Right ventricle myocardium inferior (tissue), 1 donor: Measurements from ENCODE around the gene SLC12A7. TPM values are rescaled to one million over a fixed set of nuclear protein-coding genes. Genes with fewer than 3 reads are reported as not detected.
"Not testable (repeated sequence)": the region's sequence is repeated elsewhere in the genome, so short reads cannot be mapped to it uniquely, and the experiment has no call there.

Experiments used
- ATAC-seq: fragments of 200-7000 bp; cut with Tn5 transposase; one replicate; pipeline ENCODE4 v1.9.1; 2020; ENCODE audit warnings: mild to moderate bottlenecking, moderate library complexity
- DNase-seq: peaks from one replicate; pipeline ENCODE4 v3.0.0; 2021; ENCODE audit errors: missing footprints
- intact Hi-C: fragments of 100-400 bp; cut with DNase I; formaldehyde crosslinking; loops from one replicate; pipeline ENCODE4 v1.11.0; 2022
- total RNA-seq: library from RNA; stranded (reverse); fragmentation: NEBNext Ultra II Directional; extraction: Animal tissue kit (Norgen Biotek cat#: 25700); gene quantifications from one replicate; pipeline ENCODE4 v1.2.1, GENCODE V29; 2021
- donor health status: DM: no; HTN: yes; CAD: no; lungs with severe emphysema.

SLC12A7 gene
- total RNA-seq, 1 donor from 2014 or later, result 179 TPM

DNA sequence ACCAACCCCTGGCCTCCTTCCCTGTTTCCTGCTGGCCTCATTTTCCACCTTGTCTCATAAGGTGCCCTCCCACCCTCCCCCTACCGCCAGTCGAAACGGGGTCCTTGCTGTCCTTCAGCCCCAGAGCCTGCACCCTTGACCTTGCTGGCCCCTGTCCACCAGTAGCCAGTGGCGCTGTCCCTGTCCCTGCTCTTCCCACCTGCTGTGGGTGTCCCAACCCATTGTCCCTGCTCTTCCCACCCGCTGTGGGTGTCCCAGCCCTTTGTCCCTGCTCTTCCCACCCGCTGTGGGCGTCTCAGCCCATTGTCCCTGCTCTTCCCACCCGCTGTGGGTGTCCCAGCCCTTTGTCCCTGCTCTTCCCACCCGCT, 89.9 kb downstream of the SLC12A7 start:
- DNase-seq, ATAC-seq, intact Hi-C loops: not testable (repeated sequence)

DNA sequence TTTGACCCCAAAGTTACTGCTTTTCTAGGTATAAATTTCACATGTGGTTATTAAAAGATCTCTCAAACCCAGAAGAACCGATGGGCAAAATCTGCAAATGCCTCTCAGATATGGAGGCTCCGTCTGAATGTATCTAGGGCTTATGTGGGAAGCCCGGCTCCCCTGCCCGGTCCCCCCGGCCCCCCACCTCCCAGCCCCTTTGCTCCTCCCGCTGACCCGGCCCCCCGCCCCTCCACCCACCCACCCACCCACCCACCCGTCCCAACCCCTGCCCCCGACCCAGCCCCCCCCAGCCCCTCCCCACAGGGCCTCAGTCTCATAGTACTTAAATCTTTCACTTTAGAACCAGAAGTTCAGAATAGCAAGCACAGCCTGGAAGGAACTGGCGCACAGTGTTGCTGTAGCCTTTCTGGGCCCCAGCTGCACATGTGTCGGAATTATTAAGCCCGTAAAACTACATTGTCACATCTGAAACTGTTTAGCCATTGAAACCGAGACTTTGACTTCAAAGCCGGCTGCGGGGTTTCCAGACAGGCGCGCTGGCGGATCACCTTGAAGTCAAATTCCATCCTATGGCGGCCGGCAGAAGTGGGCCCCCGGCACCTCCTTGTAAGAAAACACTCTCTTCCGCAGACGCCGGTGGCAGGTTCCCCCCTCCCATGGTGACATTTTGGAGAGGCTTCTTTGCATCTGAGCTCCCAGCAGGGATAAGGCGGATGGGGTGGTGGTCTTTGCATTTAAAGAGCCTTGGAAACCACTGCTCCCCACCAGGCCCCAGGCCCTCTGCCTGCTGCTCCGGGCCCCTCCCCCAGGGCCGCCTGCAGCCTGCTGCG, 90.5 kb downstream of the SLC12A7 start:
- intact Hi-C loops, result no loop called here
- ATAC-seq (no peak), DNase-seq (peak; percentile 26)

DNA sequence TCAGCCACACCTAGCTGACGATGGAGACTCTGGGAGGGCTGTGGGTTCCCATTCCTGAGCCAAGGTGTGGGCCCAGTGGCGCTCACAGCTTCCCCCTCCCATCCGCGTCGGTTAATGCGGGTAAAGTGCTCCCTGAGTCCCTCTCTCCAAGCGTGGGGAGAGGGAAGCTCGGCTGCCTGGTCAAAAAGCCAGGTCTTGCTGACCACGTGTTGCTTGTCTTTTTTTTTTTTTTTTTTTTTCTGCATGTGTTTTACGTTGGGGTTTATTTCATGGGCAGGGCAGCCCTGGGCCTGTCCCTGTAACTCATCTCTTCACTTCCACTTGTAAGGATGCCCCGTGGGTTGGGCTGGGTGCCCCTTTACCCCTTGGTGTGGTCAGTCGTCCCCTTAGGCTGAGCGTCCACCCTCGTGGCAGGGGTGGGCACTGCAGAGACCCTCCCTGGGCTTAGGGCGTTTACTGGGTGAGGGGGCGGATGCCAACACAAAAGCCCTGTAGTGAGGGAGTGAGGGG, 91.4 kb downstream of the SLC12A7 start:
- ATAC-seq (no peak), DNase-seq (peak; percentile 34)
- intact Hi-C loops, result no loop called here

DNA sequence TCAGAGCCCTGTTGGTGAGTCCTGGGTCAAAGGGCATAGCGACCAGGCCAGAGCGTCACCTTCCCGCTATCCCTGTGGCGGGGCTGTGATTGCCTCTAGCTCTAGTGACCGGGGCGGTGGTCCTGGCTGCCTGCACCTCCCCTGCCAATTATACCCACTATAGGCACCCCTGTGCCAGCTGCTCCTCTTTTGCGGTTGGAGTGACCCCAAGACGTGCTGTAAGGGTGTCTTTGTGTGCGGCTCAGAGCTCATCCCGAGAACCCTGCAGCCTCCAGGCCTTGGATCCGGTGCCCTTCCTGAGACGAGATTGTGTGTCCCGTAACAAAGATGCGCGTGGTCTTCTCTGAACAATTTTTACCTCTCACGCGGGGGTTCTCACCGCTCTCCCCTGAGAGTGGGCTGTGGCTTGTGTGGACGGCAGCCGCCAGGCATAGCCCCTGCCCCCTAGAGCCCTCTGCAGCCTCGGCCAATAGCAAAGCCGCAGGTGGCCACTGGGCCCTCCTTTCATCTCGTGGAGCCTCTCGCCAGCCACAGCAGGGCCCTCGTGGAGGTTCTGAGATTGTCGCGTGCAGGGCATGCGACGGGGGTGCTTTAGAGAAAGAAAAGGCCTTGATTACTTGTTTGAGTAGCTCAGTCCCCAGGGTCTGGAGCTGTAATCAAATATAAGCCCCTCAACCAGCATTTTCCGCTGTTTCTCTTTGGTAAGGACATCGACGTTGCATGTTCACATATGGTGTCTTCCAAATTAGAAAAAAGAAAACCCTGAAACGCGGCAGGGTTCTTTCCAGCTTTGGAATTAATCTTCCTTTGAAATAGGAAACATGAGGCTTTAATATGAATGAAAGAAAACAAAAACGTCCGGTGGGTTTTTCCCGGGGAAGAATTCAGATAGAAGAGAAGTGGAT, 92.6 kb downstream of the SLC12A7 start:
- intact Hi-C loops, result no loop called here
- ATAC-seq, result no peak

DNA sequence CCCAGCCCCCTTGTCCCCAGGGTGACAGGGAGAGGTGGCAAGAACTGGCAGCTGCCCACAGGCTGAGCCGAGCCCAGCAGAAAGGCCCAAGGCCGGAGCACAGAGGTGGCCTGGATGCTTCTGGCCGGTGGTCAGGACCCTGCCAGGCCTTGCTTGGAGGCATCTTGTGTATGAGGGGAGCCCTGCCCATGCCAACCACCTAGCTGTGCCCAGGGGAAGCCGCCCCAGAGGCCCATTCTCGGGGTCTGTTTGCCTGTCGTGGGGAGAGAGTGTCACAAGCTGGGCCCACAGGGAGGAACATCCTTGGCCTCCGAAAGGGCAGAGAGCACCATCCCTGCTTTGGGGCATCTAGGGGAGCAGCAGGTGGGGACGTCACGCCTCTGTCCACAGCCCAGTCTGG, 93.3 kb downstream of the SLC12A7 start:
- DNase-seq, result peak; percentile 47
- no peak for ATAC-seq
- intact Hi-C loops, result no loop called here

More for the DNA sequence above, 92.6 kb downstream of the SLC12A7 start:
- DNase-seq, result peak; percentile 52

DNA sequence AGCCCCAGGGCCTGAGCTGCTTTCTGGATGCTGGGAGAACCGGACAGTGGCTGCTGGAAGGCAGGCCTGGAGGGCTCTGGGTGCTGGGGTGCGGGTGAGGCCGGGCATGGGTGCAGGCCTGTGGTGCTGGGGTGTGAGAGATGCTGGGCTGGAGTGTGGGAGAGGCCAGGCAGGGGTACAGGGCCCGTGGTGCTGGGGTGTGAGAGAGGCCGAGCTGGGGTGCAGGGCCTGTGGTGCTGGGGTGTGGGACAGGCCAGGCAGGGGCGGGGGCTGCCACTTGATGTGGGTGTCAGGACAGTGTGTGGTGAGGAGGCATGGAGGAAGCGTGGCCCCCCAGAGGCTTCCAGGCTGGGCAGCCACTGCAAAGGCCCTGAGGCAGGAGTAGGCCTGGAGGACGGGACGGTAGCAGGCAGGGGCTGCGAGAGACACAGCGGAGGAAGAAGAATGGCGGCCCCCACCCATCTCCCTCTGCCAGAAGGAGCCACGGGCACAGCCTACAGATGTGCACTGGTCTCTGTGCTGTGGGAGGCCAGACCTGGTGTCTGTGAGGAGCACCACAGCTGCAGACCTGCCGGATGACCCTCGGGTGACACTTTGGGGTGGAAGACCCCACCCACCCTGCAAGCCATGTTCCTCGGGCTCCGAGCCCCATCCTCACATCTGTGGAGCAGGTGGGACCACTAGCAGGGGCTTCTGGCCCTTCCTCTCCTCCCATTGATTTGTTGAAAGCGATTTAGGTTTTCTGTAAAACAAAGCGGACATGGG, 94.0 kb downstream of the SLC12A7 start:
- DNase-seq, result peak; percentile 53
- intact Hi-C loops, result no loop called here
- no peak for ATAC-seq

DNA sequence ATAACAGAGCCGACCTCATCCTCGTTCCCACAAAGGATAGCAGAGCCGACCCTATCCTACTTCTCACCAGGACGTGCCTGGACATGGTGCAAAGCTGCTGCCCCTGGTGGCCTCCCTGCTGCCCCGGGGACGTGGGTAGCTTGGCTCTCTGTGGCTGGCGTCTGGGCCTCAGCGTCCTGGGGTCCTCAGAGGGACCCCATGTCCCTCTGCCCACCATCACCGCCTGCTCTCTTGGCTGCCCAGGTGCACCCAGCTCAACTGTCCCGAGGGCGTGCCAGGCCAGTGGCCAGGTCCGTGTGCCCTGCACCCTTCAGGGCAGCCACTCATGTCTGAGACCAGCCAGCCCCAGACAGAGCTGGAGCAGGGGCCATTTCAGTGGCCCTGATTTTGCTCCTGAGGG, 94.8 kb downstream of the SLC12A7 start:
- DNase-seq, result peak; percentile 66
- ATAC-seq, result no peak
- intact Hi-C loops, result no loop called here

DNA sequence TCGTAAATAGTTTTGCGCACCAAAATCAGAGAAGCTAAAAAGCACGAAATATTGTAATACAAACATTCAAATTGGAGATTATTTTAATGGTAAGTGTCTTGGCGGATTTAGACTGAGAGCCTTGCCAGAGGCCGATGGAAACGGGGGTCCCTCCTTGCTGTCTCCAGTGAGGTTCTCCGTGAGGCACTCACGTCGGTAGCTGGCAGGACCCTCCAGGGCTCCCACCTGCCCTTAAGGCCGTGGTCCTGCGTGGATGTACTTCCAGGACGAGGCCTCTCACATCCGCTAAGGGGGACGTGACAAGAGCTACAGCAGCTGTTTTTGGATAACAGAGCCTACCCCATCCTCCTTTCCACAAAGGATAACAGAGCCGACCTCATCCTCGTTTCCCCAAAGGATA, 95.4 kb downstream of the SLC12A7 start:
- DNase-seq, result peak; percentile 32
- no peak for ATAC-seq
- intact Hi-C loops, result no loop called here

DNA sequence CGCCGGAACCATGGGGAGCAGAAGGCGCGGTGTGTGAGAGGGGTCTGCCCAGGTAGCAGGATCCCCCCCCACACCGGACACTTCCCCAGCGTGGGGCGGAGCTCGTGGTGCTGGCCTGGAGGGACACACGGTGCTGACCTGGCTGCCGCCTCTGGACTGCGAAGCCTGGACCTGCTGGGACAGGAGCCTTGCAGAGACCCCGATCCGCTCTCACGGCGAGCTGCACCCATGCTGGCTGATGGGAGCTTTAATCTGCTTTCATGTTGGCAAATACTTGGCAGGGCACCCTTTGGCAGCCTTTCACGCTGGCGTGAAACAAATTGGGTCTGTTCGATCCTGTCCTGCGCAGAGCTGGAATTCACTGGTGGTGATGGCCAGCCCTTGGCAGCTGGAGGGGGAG, 95.8 kb downstream of the SLC12A7 start:
- DNase-seq, result peak; percentile 67
- intact Hi-C loops, result no loop called here
- ATAC-seq, result no peak

DNA sequence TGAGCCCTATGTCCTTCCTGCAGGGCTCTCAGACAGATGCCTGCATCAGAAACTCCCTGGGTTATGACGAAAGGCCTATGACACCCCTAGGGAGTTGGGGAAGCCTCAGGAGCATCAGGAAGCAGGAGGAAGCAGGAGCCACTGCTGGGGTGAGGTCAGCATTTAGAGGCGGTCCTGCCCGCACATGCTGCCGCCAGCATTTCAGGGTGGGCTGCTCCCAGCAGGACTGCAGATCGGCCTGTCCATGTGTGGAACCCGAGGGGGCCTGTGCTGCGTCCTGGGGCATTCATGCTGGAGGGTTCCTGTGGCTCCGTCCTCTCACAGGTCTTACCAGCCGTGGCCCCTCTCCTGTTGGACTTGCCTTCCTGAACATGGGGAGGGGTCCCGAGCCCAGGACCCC, 96.4 kb downstream of the SLC12A7 start:
- peak; percentile 22 for DNase-seq
- no peak for ATAC-seq
- intact Hi-C loops, result no loop called here

DNA sequence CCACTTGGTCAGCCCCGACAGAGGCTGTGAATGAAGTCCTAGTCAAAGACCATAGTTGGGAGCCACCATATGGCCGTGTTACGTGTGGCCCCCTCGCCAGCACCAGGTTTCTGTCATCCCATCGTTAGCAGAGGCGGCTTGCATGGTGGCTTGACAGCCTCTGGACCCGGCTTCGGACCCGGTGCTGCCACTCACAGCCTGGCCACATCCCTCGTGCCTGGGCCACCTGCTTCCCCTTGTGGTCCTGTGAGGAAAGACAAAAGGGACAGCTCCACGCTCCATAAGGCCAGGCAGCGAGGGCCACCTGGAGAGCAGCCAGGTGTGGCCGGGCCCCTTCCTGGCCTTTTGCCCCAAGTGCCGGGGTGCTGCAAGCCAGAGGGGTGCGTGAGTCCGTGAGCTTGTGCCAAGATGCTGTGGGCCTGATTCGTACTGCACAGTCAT, 97.1 kb downstream of the SLC12A7 start:
- intact Hi-C loops, result no loop called here
- DNase-seq, result peak; percentile 57
- no peak for ATAC-seq

DNA sequence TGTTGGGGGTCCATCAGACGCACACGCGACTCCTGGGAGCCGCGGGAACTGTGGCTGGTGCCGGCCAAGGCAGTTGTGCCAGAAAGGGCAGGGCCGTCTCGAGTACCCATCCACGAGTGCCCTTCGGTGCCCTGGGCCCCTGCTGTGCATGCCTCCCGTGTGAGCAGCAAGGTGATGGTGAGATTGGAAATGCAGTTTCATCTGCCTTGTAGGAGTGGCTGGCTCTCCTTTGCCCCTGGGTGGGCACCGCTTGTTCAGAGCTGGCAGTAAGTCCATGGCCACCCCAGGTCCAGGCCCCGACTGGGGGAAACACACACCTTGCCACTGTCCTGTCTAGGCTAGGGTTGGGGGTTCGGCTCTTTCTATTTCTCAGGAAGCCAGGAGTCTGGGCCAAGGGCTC, 97.5 kb downstream of the SLC12A7 start:
- ATAC-seq (no peak), DNase-seq (peak; percentile 66)
- intact Hi-C loops, result no loop called here

DNA sequence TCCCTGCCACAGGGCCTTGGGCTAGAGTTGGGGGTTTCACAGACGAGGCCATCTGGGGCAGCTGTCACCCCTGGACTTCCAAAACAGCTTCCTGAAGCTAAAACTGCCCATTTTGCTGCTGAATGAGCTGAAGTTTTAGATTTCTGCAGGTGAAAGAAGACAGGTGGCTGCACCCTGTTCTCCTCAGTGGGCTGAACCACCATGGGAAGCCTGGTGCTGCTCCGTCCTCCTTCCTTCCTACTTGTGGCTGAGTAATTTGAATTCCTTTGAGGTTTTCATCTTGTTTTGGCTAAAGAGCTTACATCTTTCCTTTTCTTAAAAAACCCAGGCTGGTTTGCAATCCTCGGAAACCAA, 97.9 kb downstream of the SLC12A7 start:
- ATAC-seq (no peak), DNase-seq (no peak)
- intact Hi-C loops, result no loop called here

DNA sequence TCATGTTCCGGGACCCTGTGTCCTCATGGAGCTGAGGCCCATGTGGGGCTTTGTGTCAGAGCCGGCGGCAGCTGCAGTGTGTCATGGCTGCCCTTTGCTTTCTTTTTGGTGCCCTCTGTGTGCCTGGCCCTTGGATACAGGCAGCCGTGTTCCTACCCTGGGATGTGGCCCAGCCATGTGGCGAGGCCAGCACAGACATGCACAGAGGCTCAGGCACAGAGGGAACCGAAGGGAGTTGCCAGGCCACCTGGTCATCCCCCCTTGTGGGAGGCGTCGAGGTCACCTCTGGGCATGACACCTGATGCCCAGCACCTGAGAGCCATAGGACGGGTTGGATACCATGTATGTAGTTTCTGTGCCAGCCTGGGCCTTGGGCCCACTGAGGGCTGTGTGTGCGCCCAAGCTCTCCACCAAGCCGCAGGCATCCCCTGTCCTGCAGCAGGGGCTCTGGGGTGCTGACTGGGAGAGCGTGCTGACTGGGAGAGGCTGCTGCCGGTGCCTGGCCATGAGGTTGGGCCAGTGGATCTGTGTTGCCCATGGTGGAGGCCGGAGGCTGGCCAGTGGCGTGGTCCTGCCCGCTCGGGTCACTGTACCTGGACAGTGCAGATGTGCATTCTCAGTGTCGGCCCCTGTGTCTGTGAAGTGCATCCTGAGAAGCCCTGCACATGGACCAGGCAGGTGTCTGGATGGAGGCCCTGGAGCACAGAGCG, 98.5 kb downstream of the SLC12A7 start:
- intact Hi-C loops, result no loop called here
- DNase-seq, result peak; percentile 64

DNA sequence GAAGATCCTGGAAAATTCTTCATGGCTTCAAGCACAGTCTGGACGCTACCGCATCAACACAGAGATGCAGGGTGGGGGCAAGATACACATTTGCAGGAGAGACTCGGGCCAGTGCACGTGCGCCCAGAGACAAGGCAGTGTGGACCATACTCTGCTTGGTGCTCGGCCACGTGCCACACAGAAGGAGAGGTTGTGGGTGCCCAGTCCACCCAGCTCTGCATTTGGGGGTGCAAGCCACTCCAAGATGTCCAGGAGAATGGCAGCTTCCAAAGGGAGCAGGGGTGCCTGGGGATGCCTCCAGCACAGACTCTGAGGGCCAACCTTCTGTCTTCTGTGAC, 99.0 kb downstream of the SLC12A7 start:
- ATAC-seq (no peak), DNase-seq (no peak)
- intact Hi-C loops, result no loop called here

More for the DNA sequence above, 98.5 kb downstream of the SLC12A7 start:
- ATAC-seq, result no peak

DNA sequence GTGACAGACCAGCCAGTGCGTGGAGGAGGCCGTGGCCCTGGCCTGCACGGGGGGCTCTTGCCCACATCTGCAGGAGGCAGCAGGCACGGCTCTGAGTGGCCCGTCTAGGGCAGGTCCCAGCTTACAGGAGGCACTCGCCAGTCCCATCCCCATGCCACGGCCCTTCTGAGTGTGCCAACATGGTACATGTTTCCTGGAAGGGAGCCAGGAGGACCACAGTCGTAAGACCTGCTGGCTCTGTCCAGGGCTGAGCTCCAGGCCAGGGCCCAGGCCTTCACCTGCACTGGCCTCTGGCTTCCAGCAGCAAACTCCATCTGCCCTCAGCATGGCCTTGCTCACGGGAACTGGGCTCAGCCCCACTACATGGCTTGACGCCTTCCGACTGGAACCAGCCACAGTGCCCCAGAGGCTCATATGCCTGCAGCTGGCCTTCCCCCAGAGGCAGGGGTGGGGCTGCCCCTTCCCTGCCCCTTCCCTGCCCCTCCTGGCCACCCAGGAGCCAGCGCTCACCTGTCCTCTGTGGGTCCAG, 99.5 kb downstream of the SLC12A7 start:
- intact Hi-C loops, result no loop called here

DNA sequence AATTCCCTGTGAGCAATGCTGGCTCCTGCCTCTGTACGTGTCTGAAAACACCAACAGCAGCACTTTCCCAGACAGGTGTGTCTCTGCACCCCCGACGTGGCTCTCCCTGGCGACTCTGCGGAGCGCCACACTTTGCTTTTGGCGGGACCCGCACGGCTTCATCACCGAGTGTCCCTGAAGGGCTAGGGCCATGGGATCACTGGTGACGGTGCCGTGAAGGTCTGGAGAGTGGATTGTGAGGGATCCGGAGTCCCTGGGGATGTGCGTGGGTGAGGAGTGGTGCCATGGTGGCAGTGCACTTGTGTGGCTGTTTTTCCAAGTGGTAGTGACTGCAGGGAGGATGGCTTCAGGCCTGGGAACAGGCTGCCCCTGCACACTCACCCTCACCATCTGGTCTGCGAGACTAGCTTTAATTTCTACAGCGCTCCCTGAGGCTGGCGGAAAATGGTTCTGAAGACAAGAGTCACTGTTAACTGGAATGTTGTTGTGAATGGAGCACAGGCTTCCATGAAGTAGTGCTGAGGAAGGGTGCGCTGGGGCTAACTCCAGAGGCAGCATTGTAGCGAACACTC, 100.0 kb downstream of the SLC12A7 start:
- no peak for DNase-seq
- intact Hi-C loops, result no loop called here
- no peak for ATAC-seq

More for the DNA sequence above, 99.5 kb downstream of the SLC12A7 start:
- ATAC-seq (no peak), DNase-seq (no peak)

DNA sequence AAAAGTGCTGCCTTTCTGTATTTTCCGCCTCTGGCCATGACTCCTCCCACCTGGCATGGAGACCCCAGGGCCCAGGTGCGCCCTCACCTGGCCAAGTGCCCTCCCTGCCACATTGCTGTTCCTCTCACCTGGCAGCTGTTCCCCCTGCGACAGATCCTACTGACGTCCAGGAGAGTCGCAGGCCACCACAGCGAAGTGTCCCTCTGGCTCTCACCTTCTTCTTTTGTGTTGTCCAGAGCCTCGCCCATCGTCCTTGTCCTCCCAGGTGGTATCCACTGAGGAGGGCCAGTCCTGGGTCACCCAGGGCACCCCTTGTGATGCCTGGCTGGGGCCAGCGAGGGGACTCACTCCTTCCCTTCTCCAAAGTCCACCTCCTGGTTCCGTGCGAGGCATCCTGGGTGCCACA, 100.6 kb downstream of the SLC12A7 start:
- intact Hi-C loops, result no loop called here
- no peak for ATAC-seq
- DNase-seq, result no peak
